ENCODE data around the gene USH2A. TPM values are rescaled to one million over a fixed set of nuclear protein-coding genes. Genes with fewer than 3 reads are reported as not detected.

Gene USH2A
- polyA plus RNA-seq, 3 donors: not detected

GRCh38 chr1:215883004-215883403 lies 540.2 kb downstream of the USH2A start:
- Mint-ChIP-seq H3K9me3 (peaks cover 0 to 2% (median 0%) of the 10 kb centered on the region in 7 donors), H3K36me3 (no peaks in the 10 kb centered on the region), H3K4me1 (no peaks in the 10 kb centered on the region), H3K27me3 (ENCODE audit: low read depth in 3 of 3) (no peaks in the 10 kb centered on the region), H3K4me3 (no peak overlapping the region), H3K27ac (peak overlapping the region in 1 of 7 donors; percentile 20)
- intact Hi-C loops (cut with micrococcal nuclease): no loop called here
- no peak for DNase-seq
- no peak for TF ChIP-seq CTCF (IDR thresholded peaks at IDR 0.05)
- Histone ChIP-seq H3K9me3 (replicated peaks in 1 of 2; ENCODE audit: control insufficient read depth in 1 of 2, insufficient read depth in 1 of 2, low read length in 2 of 2) (no peaks in the 10 kb centered on the region), H4K20me1 (ENCODE audit: insufficient read depth, low read length) (no peaks in the 10 kb centered on the region), H3K4me2 (replicated peaks; ENCODE audit: extremely low read depth, low read length, poor library complexity, severe bottlenecking) (no peak overlapping the region), H3K4me1 (ENCODE audit: control insufficient read depth in 1 of 2, insufficient read depth in 2 of 2, low read length in 2 of 2) (no peaks in the 10 kb centered on the region), H3K27ac (ENCODE audit: low read depth in 1 of 2, low read length in 2 of 2) (no peak overlapping the region), H3K27me3 (ENCODE audit: control insufficient read depth in 2 of 2, insufficient read depth in 2 of 2, low read length in 2 of 2) (no peaks in the 10 kb centered on the region), H3K79me2 (ENCODE audit: insufficient read depth, low read length) (no peaks in the 10 kb centered on the region), H3K9ac (ENCODE audit: insufficient read depth, low read length, poor library complexity, severe bottlenecking) (no peak overlapping the region), H2AFZ (ENCODE audit: insufficient read depth, low read depth, low read length, poor library complexity, severe bottlenecking) (no peak overlapping the region), H3K4me3 (replicated peaks in 1 of 3; ENCODE audit: low read depth in 2 of 3, low read length in 3 of 3) (no peak overlapping the region), H3K36me3 (replicated peaks in 1 of 2; ENCODE audit: control insufficient read depth in 1 of 2, insufficient read depth in 2 of 2, low read length in 2 of 2) (no peaks in the 10 kb centered on the region)
- WGBS (ENCODE audit: insufficient coverage): no CpG with 5 or more reads among the region's 3 CpGs

GRCh38 chr1:215878843-215879242 lies 544.4 kb downstream of the USH2A start:
- Histone ChIP-seq H3K36me3 (replicated peaks in 1 of 2; ENCODE audit: control insufficient read depth in 1 of 2, insufficient read depth in 2 of 2, low read length in 2 of 2) (no peaks in the 10 kb centered on the region), H3K79me2 (ENCODE audit: insufficient read depth, low read length) (no peaks in the 10 kb centered on the region), H2AFZ (ENCODE audit: insufficient read depth, low read depth, low read length, poor library complexity, severe bottlenecking) (no peak overlapping the region), H3K27ac (ENCODE audit: low read depth in 1 of 2, low read length in 2 of 2) (no peak overlapping the region), H3K27me3 (ENCODE audit: control insufficient read depth in 2 of 2, insufficient read depth in 2 of 2, low read length in 2 of 2) (no peaks in the 10 kb centered on the region), H3K9me3 (replicated peaks in 1 of 2; ENCODE audit: control insufficient read depth in 1 of 2, insufficient read depth in 1 of 2, low read length in 2 of 2) (no peaks in the 10 kb centered on the region), H3K4me3 (replicated peaks in 1 of 3; ENCODE audit: low read depth in 2 of 3, low read length in 3 of 3) (no peak overlapping the region), H3K9ac (ENCODE audit: insufficient read depth, low read length, poor library complexity, severe bottlenecking) (no peak overlapping the region), H3K4me1 (ENCODE audit: control insufficient read depth in 1 of 2, insufficient read depth in 2 of 2, low read length in 2 of 2) (no peaks in the 10 kb centered on the region), H4K20me1 (ENCODE audit: insufficient read depth, low read length) (no peaks in the 10 kb centered on the region), H3K4me2 (replicated peaks; ENCODE audit: extremely low read depth, low read length, poor library complexity, severe bottlenecking) (no peak overlapping the region)
- Mint-ChIP-seq H3K4me1 (no peaks in the 10 kb centered on the region), H3K9me3 (peaks cover 0 to 4% (median 2%) of the 10 kb centered on the region in 7 donors), H3K36me3 (no peaks in the 10 kb centered on the region), H3K4me3 (no peak overlapping the region), H3K27ac (no peak overlapping the region), H3K27me3 (ENCODE audit: low read depth in 3 of 3) (peaks cover 0 to 2% (median 0%) of the 10 kb centered on the region in 3 donors)
- intact Hi-C loops (cut with micrococcal nuclease): no loop called here
- TF ChIP-seq CTCF (IDR thresholded peaks at IDR 0.05): no peak
- no peak for DNase-seq
- 100% methylated on average over 2 of the region's 5 CpGs for WGBS (ENCODE audit: insufficient coverage)
